Brain microvascular endothelial cell (primary cell): Measurements from ENCODE around the gene MISP3.
"Not testable (repeated sequence)": the region's sequence is repeated elsewhere in the genome, so short reads cannot be mapped to it uniquely, and the experiment has no call there.

Experiments
- DNase-seq: peaks from one replicate; pipeline ENCODE4 v3.0.0-alpha.2; 2020
- H3K27ac ChIP-seq: fragments of 250-450 bp; sonication (Bioruptor Pico); 2 replicates; pipeline ENCODE4 v1.5.1; 2020; ENCODE audit warnings: mild to moderate bottlenecking, moderate library complexity
- H3K27me3 ChIP-seq: fragments of 250-450 bp; sonication (Bioruptor Pico); replicated peaks from 2 replicates; pipeline ENCODE4 v1.5.1; 2020; ENCODE audit warnings: mild to moderate bottlenecking
- H3K36me3 ChIP-seq: fragments of 250-450 bp; sonication (Bioruptor Pico); replicated peaks from 2 replicates; pipeline ENCODE4 v1.5.1; 2020; ENCODE audit warnings: mild to moderate bottlenecking
- H3K4me3 ChIP-seq: 2 replicates; pipeline ENCODE4 v1.5.1; 2011; ENCODE audit warnings: low read depth, mild to moderate bottlenecking, control low read depth, low read length, moderate library complexity
- in situ Hi-C: cut with HindIII; loops from 2 replicates; pipeline ENCODE4 v1.10.0; 2017; ENCODE audit warnings: low sequenced_read_pairs, low pct_ligation_motif_present
- TF ChIP-seq, protein P1 (sequence below): IDR thresholded peaks from 2 replicates; pipeline ENCODE4 v1.5.1; 2011; ENCODE audit warnings: low read depth, mild to moderate bottlenecking, moderate library complexity, low read length, control low read depth, inconsistent platforms; ENCODE audit errors: missing control alignments

Gene MISP3

DNA sequence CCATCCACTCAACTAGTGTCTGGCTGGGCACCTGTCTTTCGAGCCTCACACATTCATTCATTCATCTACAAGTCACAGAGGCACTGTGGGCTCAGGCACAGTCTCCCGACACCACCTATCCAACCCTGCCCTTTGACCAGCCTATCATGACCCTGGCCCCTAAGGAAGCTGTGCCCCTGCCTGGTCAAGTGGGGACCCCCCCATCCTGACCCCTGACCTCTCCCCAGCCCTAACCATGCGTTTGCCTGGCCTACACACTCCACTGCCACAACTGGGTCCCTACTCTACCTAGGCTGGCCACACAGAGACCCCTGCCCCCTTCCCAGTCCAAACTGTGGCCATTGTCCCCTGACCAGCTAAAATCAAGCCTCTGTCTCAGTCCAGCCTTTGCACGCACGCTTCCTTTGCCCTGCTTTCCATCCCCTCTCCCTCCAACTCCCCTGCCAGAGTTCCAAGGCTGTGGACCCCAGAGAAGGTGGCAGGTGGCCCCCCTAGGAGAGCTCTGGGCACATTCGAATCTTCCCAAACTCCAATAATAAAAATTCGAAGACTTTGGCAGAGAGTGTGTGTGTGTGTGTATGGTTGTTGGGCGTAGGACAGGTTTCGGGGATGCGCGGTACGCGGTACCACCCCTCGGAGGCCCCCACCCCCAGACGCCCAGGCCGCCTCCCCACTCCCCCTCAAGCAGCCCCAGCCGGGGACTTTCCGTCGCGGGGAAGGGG lies 41.4 kb upstream of the MISP3 start:
- no peaks in the 10 kb centered on the region for H3K36me3 ChIP-seq
- TF ChIP-seq, protein P1, sequence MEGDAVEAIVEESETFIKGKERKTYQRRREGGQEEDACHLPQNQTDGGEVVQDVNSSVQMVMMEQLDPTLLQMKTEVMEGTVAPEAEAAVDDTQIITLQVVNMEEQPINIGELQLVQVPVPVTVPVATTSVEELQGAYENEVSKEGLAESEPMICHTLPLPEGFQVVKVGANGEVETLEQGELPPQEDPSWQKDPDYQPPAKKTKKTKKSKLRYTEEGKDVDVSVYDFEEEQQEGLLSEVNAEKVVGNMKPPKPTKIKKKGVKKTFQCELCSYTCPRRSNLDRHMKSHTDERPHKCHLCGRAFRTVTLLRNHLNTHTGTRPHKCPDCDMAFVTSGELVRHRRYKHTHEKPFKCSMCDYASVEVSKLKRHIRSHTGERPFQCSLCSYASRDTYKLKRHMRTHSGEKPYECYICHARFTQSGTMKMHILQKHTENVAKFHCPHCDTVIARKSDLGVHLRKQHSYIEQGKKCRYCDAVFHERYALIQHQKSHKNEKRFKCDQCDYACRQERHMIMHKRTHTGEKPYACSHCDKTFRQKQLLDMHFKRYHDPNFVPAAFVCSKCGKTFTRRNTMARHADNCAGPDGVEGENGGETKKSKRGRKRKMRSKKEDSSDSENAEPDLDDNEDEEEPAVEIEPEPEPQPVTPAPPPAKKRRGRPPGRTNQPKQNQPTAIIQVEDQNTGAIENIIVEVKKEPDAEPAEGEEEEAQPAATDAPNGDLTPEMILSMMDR = no peak
- H3K27me3 ChIP-seq = no peaks in the 10 kb centered on the region
- in situ Hi-C loops = no loop called here
- peak overlapping the region; percentile 62 for H3K4me3 ChIP-seq
- no peak overlapping the region for H3K27ac ChIP-seq
- no peak for DNase-seq

DNA sequence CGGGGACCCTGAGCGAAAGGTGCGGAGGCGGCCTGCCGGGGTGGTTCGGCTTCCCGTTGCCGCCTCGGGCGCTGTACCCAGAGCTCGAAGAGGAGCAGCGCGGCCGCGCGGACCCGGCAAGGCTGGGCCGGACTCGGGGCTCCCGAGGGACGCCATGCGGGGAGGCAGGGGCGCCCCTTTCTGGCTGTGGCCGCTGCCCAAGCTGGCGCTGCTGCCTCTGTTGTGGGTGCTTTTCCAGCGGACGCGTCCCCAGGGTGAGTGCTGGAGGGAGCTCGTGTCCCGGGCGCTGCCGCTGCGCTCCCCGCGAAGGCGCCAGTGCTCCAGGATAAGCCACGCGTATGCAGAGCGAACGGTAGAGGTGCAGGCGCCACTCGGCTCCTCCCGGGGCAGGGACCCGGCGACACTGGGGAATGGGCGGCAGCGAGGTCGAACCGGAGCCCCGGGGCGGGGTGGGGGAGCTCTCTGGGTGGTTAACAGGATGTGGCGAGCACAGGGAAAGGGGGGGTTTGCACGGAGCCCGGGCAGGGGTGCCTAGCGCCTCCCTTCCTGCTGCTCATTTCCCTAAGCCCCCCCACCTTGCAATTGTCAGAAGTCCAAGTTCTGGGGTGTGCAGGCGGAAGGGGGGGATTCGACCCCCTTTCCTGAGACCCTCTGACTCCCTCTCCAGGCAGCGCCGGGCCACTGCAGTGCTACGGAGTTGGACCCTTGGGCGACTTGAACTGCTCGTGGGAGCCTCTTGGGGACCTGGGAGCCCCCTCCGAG lies 40.7 kb upstream of the MISP3 start, which contains the start of gene IL27RA:
TSS of gene IL27RA (plus strand) at position 44 of the 762 bp plus-strand sequence. CDS start at position 155, 111 bp downstream.
- no peak within 1 kb of the TSS for H3K27ac ChIP-seq

DNA sequence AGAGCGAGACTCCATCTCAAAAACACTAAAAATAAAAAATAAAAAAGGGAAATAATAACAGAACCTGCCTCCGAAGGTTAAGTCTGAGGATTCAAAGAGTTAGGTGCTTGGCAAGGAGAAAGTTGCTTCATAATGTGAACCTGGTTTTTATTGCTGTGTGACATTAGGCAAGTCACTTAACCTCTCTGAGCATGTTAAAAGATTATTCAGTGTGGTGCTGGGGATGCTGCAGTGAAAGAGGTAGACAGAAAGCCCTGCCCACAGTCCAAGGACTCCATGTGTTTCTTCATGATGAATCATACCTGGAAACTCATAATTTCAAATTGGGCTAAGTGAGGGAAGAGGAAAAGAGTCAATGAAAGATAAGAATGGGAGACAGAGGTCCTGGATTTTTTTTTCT lies 38.6 kb upstream of the MISP3 start:
- Histone ChIP-seq H3K27ac (no peak overlapping the region), H3K27me3 (no peaks in the 10 kb centered on the region), H3K36me3 (no peaks in the 10 kb centered on the region), H3K4me3 (no peak overlapping the region)
- in situ Hi-C loops = no loop called here
- TF ChIP-seq, protein P1 = no peak
- no peak for DNase-seq

More for the DNA sequence above, 40.7 kb upstream of the MISP3 start, which contains the start of gene IL27RA:
- in situ Hi-C loops = no loop called here
- no peaks in the 10 kb centered on the region for H3K27me3 ChIP-seq
- no peaks in the 10 kb centered on the region for H3K36me3 ChIP-seq
- TF ChIP-seq, protein P1 = peak; percentile 87
- DNase-seq = peak; percentile 15
- H3K4me3 ChIP-seq = peak within 1 kb of the TSS; percentile 62

DNA sequence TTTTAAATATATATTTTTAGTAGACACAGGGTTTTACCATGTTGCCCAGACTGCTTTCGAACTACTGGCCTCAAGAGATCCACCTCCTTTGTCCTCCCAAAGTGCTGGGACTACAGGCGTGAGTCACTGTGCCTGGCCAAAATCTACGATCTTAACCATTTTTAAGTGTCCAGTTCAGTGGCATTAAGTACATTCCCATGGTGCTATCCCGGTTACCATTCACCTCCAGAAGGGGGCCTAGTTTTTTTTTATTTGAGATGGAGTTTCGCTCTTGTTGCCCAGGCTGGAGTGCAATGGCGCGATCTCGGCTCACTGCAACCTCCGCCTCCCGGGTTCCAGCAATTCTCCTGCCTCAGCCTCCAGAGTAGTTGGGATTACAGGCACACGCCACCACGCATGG lies 37.4 kb upstream of the MISP3 start:
- DNase-seq, H3K36me3 ChIP-seq, H3K27ac ChIP-seq, H3K27me3 ChIP-seq, in situ Hi-C loops, H3K4me3 ChIP-seq: not testable (repeated sequence)
- TF ChIP-seq, protein P1 = peak; percentile 5

DNA sequence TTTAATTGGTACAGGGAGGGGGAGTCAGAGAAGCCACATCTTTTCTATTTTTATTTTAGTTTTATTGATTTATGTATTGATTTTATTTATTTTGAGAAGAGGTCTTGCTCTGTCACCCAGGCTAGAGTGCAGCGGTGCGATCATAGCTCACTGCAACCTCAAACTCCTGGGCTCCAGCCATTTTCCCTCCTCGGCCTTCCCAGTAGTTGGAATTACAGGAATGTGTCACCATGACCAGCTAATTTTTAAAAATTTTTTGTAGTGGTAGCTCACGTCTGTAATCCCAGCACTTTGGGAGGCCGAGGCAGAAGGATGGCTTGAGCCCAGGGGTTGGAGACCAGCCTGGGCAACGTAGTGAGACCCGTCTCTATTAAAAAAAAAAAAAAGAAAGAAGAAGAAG lies 36.9 kb upstream of the MISP3 start:
- peak; percentile 13 for DNase-seq
- in situ Hi-C loops = no loop called here
- TF ChIP-seq, protein P1 = no peak
- Histone ChIP-seq H3K4me3 (no peak overlapping the region), H3K36me3 (no peaks in the 10 kb centered on the region), H3K27ac (no peak overlapping the region), H3K27me3 (no peaks in the 10 kb centered on the region)
